ENCODE measurements around the gene FBXO38. TPM values are rescaled to one million over a fixed set of nuclear protein-coding genes. Genes with fewer than 3 reads are reported as not detected.

Gene FBXO38, protein sequence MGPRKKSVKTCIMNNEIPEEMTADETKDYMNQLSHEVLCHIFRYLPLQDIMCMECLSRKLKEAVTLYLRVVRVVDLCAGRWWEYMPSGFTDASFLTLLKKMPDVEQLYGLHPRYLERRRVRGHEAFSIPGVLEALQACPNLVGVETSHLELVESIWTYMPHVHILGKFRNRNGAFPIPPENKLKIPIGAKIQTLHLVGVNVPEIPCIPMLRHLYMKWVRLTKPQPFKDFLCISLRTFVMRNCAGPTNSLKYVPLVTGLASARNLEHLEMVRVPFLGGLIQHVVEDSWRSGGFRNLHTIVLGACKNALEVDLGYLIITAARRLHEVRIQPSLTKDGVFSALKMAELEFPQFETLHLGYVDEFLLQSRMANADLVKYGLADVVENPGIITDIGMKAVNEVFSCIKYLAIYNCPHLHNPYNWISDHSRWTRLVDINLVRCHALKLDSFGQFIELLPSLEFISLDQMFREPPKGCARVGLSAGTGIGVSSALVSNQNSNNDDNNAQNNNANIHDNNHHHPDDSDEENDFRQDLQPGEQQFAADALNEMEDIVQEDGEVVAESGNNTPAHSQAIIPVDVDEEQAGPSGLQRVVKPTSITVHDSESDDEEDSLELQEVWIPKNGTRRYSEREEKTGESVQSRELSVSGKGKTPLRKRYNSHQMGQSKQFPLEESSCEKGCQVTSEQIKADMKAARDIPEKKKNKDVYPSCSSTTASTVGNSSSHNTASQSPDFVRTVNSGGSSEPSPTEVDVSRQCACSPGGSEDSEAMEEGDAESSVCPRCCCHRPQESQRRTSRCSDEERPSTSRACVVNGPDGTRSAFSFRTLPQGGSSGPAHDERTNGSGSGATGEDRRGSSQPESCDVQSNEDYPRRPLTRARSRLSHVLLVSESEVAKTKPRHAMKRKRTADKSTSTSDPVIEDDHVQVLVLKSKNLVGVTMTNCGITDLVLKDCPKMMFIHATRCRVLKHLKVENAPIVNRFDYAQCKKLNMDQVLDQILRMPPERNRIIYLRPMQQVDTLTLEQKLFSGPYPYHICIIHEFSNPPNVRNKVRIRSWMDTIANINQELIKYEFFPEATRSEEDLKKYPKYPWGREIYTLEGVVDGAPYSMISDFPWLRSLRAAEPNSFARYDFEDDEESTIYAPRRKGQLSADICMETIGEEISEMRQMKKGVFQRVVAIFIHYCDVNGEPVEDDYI
- total RNA-seq = 18.2 and 21.1 TPM in 2 replicates

DNA sequence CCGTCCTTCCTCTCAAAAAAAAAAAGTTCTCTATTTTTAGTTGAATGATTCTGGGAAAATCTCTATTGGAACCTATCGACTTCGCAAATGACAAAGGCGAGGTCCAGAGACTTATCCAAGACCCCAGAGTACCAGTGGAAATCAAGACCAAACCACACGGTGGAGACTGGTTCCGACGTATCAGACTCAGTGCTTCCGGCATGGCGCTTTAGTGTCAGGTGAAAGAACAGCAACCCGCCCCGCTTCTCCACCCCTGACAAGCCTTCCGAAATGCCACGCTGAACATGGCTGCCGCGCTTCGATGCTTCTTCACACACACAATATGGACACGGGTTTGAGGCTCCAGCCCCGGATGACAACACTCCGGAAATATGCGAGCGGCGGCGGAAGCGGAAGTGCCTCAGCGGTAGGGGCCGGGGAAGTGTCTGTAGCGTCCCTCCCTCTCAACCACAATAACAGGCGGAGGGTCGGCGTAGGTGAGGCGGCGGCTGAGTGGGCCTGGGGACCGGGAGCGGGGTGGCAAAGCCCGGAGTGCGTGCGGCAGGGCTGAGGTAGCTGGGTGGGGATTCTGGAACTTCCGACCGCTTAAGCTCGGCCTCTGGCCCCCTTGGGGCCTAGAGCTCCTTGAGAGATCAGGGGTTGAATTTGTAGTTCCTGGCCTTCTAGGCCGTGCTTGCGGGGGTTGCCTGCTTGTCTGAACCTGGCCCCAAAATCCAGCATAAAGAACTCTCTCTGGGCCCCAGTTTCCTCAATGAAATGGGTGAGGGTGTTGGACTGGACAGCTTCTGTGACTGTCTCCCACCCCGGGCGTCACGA is at the start of gene FBXO38:
Gene FBXO38, plus strand, starts transcription at position 395 of the 816 bp plus-strand sequence. CDS start 10,819 bp downstream, outside the sequence.

DNA sequence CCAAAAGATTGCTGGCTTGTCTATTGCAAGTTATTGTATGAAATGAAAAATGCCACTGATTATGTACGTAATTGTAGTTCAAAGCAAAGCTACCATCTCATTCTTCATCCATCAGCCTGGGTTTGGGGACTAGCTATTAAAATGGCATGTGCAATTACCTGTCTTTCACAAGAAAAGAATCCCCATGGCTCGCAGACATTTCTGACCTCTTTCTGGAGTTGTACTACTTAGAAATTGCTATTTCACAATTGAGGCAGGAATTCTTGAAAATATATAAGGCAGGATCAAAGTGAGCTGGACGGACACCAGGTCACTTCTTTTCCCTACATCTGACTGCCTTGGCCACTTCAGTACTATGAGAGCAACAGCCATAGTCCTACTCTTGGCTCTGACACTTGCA is 48.5 kb upstream of the FBXO38 start, which contains the start of gene SPINK9:
Gene SPINK9, plus strand, starts transcription at position 301 of the 400 bp plus-strand sequence. Its CDS starts 55 bp downstream, at position 356.

Other genes with a start within 250 kb of the FBXO38 start
- not detected in 2 replicates for gene SPINK14, start 215.4 kb upstream of the FBXO38 start, total RNA-seq
- gene SPINK6, start 180.9 kb upstream of the FBXO38 start, total RNA-seq = not detected in 2 replicates
- not detected in 2 replicates for gene MARCOL, start 145.4 kb upstream of the FBXO38 start, total RNA-seq
- gene SPINK13, start 115.2 kb upstream of the FBXO38 start, total RNA-seq = not detected in 2 replicates
- not detected in 2 replicates for gene SPINK7, start 71.5 kb upstream of the FBXO38 start, total RNA-seq
- not detected in 2 replicates for gene SPINK9, start 48.4 kb upstream of the FBXO38 start, total RNA-seq